ENCODE results near the gene TFAP2C.

The TFAP2C gene

DNA sequence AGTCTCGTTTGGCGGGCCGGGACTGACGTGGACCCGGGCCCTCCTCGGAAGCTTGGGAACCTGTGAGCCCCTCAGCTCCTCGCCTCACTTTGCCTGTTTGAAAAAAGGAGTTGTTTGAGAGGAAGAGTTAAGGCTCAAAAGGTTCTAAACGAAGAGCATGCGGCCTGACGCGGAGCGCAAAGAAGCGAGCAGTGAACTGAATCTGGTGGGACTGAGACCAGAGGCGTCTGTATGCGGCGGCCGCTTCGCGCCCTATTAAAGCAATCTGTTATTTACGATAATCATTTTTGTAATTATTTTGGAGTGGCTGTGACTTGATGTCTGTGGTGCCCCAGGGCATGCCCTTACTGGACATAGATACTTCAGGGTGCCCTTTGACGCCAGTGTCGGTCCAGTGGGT, 3.3 kb upstream of the TFAP2C start:
- no peak for TF ChIP-seq CTCF (conservative IDR thresholded peaks at IDR 0.05; ENCODE audit: low read depth, low read length)
- no peak for DNase-seq (ENCODE audit: low read depth)
- H3K4me3 ChIP-seq (ENCODE audit: low read depth, low read length) = no peak overlapping the region

GRCh38 chr20:56626367-56627121, 2.6 kb upstream of the TFAP2C start:
- peak; percentile 42 for DNase-seq (ENCODE audit: low read depth)
- no peak overlapping the region for H3K4me3 ChIP-seq (ENCODE audit: low read depth, low read length)
- TF ChIP-seq CTCF (conservative IDR thresholded peaks at IDR 0.05; ENCODE audit: low read depth, low read length) = peak; percentile 45

DNA sequence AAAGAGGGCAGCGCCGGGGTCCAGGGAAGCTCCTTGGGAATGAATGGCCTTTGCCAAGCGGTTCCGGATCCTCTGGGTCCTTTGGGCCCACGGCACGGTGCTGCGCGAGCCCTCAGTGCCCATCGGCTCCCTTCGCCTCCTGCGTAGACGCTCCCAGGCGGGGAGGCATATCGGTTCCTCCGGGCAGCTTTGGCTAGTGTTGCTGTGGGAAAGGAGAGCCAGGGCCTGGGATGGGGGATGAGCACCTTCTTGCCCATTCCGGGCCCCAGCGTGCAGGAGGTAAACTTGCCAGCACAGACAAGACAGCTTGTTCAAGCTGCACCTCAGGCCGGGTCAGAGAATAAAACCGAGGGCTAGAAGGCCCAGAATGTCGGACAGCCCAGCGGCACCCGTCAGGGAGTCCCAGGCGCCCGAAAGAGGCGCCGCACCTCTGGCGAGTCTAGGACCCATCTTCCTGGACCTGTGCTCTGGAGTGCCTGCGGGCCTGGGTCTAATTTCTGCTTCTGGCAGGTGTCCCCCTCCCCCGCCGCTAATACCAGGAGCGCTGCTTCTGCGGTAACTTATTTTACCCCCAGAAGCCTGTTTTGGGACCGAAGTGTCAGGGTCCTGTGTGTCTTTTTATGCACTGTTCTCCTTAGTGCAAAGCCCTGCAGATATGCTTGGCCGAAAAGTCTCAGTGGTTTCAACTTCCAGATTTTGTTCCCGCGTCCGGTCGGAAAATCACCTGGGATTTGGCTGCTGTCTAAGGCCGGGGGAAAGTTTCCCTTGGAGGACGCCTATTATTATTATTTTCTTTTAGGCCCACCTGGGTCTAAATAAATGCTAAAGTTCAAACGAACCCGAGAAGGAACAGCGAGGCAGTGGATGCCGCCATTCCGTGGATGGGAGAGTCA, 1.7 kb upstream of the TFAP2C start:
- no peak for DNase-seq (ENCODE audit: low read depth)
- H3K4me3 ChIP-seq (ENCODE audit: low read depth, low read length) = no peak overlapping the region
- no peak for TF ChIP-seq CTCF (conservative IDR thresholded peaks at IDR 0.05; ENCODE audit: low read depth, low read length)

GRCh38 chr20:56628015-56628872, 862 bp upstream of the TFAP2C start:
- H3K4me3 ChIP-seq (ENCODE audit: low read depth, low read length) = peak overlapping the region; percentile 5
- peak; percentile 14 for DNase-seq (ENCODE audit: low read depth)

DNA sequence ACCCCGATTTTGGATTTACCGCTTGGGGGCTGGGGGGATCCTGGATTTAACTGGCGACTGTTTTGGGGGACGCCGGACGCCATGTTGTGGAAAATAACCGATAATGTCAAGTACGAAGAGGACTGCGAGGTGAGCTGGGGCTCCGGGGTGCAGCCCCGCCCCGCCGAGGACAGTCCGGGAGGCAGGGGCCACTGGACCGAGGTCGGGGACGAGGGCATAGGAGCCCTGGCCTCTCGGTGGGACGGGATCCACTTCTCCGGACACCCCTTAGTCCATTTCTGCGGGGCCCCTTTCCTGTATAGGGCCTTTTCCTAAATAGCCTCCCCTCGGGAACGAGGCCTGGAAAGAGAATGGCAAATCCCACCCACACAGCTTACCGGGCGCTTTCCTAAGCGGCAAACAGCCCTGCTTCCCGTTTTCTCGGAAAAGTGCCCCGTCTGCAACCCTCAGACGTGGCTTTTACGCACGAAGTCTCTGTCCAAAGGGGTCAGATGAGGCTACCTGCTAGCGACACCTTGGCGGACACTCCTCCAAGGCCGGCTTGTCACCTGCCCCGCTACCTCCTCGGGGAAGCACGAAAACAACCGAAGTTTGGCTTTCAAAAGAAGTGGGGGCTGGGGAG, 469 bp downstream of the TFAP2C start:
- TF ChIP-seq CTCF (conservative IDR thresholded peaks at IDR 0.05; ENCODE audit: low read depth, low read length) = no peak
- peak overlapping the region; percentile 63 for H3K4me3 ChIP-seq (ENCODE audit: low read depth, low read length)
- DNase-seq (ENCODE audit: low read depth) = peak; percentile 22

More at GRCh38 chr20:56628015-56628872, 862 bp upstream of the TFAP2C start:
- no peak for TF ChIP-seq CTCF (conservative IDR thresholded peaks at IDR 0.05; ENCODE audit: low read depth, low read length)

- TF ChIP-seq CTCF (conservative IDR thresholded peaks at IDR 0.05; ENCODE audit: low read depth, low read length) = peak; percentile 72
- H3K4me3 ChIP-seq (ENCODE audit: low read depth, low read length) = peak overlapping the region; percentile 63
- DNase-seq (ENCODE audit: low read depth) = peak; percentile 83
Measured at GRCh38 chr20:56630086-56630493, 984 bp downstream of the TFAP2C start.

Measured in choroid plexus epithelial cell (primary cell).